HepG2 (cell line): Measurements from ENCODE around the gene CRIM1. TPM values are rescaled to one million over a fixed set of nuclear protein-coding genes. Genes with fewer than 3 reads are reported as not detected.

Experiments used
- ATAC-seq: fragments of 200-7000 bp; cut with Tn5 transposase; 3 replicates; pipeline ENCODE4 v1.9.1; 2020; ENCODE audit warnings: mild to moderate bottlenecking, moderate library complexity
- BruUV-seq: library from RNA; stranded (reverse); fragments of 400-500 nt; replicated peaks from 2 replicates; lab custom pipeline; 2021; lab: Mats Ljungman, UMichigan
- CTCF ChIA-PET: fragments of 300-600 bp; formaldehyde crosslinking; extraction: SDS; loops from one replicate; lab custom pipeline; 2021; ENCODE audit warnings: low total read pairs, inconsistent platforms, low intra/inter-chr PET ratio; lab: Yijun Ruan, JAX
- POLR2A ChIA-PET: fragments of 350-600 bp; sonication (Branson Sonifier 250); formaldehyde crosslinking; loops from one replicate; lab custom pipeline; 2020; ENCODE audit warnings: antibody characterized with exemption, inconsistent platforms; lab: Yijun Ruan, JAX
- DNase-seq: peaks from one replicate; pipeline ENCODE4 v3.0.0-alpha.2; 2015; ENCODE audit warnings: low spot score
- FAIRE-seq: peaks from 3 replicates; lab custom pipeline; 2011; peaks lifted over from hg19 to GRCh38; lab: Jason Lieb, UNC
- H2AFZ ChIP-seq: one replicate; pipeline ENCODE4 v1.6.1; 2011; ENCODE audit warnings: low read length, inconsistent platforms
- H3K27ac ChIP-seq: fragments of 300-600 bp; 3 replicates; pipeline ENCODE4 v1.8.0; 2011; ENCODE audit warnings: mixed run types, mild to moderate bottlenecking, mixed read lengths, low read length, inconsistent platforms; ENCODE audit not compliant: insufficient read depth; ENCODE audit errors: extremely low read length
- H3K27me3 ChIP-seq, 2 experiments: fragments of 200-600 bp in 1 of 2; 2 replicates in 1 of 2; 3 replicates in 1 of 2; pipeline versions ENCODE4 v1.6.0 to v1.8.0; 2011; ENCODE audit warnings: low read length in 2 of 2, mild to moderate bottlenecking in 2 of 2, moderate library complexity in 2 of 2, inconsistent platforms in 1 of 2; ENCODE audit not compliant: insufficient read depth in 2 of 2, control insufficient read depth in 1 of 2
- H3K36me3 ChIP-seq, 2 experiments: fragments of 200-600 bp in 1 of 2; replicated peaks in 1 of 2; 2 replicates in 1 of 2; 3 replicates in 1 of 2; pipeline versions ENCODE4 v1.5.1 to v1.8.0; 2011; ENCODE audit warnings: low read length in 2 of 2, inconsistent platforms in 1 of 2; ENCODE audit not compliant: insufficient read depth in 2 of 2, control insufficient read depth in 1 of 2
- H3K4me1 ChIP-seq: 2 replicates; pipeline ENCODE4 v1.5.1; 2012; ENCODE audit warnings: low read length, inconsistent platforms; ENCODE audit not compliant: insufficient read depth
- H3K4me2 ChIP-seq: 2 replicates; pipeline ENCODE4 v1.6.0; 2011; ENCODE audit warnings: low read depth, low read length, inconsistent platforms
- H3K4me3 ChIP-seq, 3 experiments: fragments of 200-600 bp in 1 of 3; sonication (generic), shearing (Covaris generic) in 1 of 3; replicated peaks in 1 of 3; 2 replicates each; pipeline ENCODE4 v1.5.1; 2011 to 2016; ENCODE audit warnings: low read length in 3 of 3, inconsistent platforms in 2 of 3, low read depth in 2 of 3, mild to moderate bottlenecking in 2 of 3, control low read depth in 1 of 3, mixed read lengths in 1 of 3; ENCODE audit not compliant: insufficient read depth in 1 of 3
- H3K79me2 ChIP-seq: one replicate; pipeline ENCODE4 v1.6.1; 2011; ENCODE audit warnings: low read length, inconsistent platforms; ENCODE audit not compliant: insufficient read depth
- H3K9ac ChIP-seq: 2 replicates; pipeline ENCODE4 v1.6.0; 2011; ENCODE audit warnings: mild to moderate bottlenecking, low read depth, low read length, inconsistent platforms; ENCODE audit not compliant: insufficient read depth
- H3K9me3 ChIP-seq: 2 replicates; pipeline ENCODE4 v1.5.1; 2012; ENCODE audit warnings: mild to moderate bottlenecking, low read length
- H4K20me1 ChIP-seq: 2 replicates; pipeline ENCODE4 v1.6.0; 2011; ENCODE audit warnings: inconsistent platforms, mild to moderate bottlenecking, low read length, moderate library complexity; ENCODE audit not compliant: insufficient read depth
- FOXO4 ChIP-seq: sonication (generic); formaldehyde crosslinking; conservative IDR thresholded peaks from 2 replicates; pipeline ENCODE4 v1.8.1; 2023; ENCODE audit warnings: missing genetic modification reagents
- HOMEZ ChIP-seq: IDR thresholded peaks from 2 replicates; pipeline ENCODE4 v1.6.1; 2016; ENCODE audit warnings: low read depth
- SOX13 ChIP-seq, 3 experiments: fragments of 450-650 bp in 1 of 3; sonication (generic) in 1 of 3; formaldehyde crosslinking in 1 of 3; IDR thresholded peaks in 2 of 3; conservative IDR thresholded peaks in 1 of 3; 2 replicates each; pipeline versions ENCODE4 v1.5.0 to v1.6.1; 2016 to 2020; ENCODE audit warnings: antibody characterized with exemption in 1 of 3, mild to moderate bottlenecking in 1 of 3, missing compliant biosample characterization in 1 of 3, missing genetic modification reagents in 1 of 3, moderate library complexity in 1 of 3
- SOX5 ChIP-seq: IDR thresholded peaks from 2 replicates; pipeline ENCODE4 v1.6.1; 2016; ENCODE audit warnings: borderline replicate concordance
- WGBS: methylation state at CpG from one replicate; pipeline ENCODE4 v1.1.6; 2017; ENCODE audit warnings: low lambda C conversion rate; 5-methylcytosine and 5-hydroxymethylcytosine counted together
- in situ Hi-C: cut with HindIII; loops from 2 replicates; pipeline ENCODE4 v1.10.0; 2017; ENCODE audit warnings: low pct_unique_long_range_greater_than_20kb; ENCODE audit not compliant: extremely low pct_ligation_motif_present
- intact Hi-C: fragments of 100-400 bp; cut with micrococcal nuclease; formaldehyde crosslinking; loops from one replicate; pipeline ENCODE4 v1.10.0; 2022; ENCODE audit not compliant: unreplicated experiment
- polyA plus RNA-seq, 8 experiments: library from polyadenylated mRNA; depleted of rRNA in 3 of 8; stranded (reverse) in 7 of 8; unstranded in 1 of 8; fragments of >200 nt; fragmentation: Illumina TruSeq in 4 of 8; extraction: Trizol in 4 of 8; gene quantifications; 2 replicates each; pipeline versions ENCODE4 v1.2.1 to v1.2.3, GENCODE V29; 2011 to 2016; ENCODE audit warnings: low read depth in 4 of 8, missing spikeins in 1 of 8, mixed read lengths in 1 of 8; ENCODE audit not compliant: insufficient read depth in 1 of 8
- total RNA-seq, 5 experiments: library from RNA; depleted of rRNA; stranded (reverse); fragments of >200 nt; fragmentation: Illumina TruSeq; extraction: Trizol; gene quantifications; 2 replicates each; pipeline ENCODE4 v1.2.3, GENCODE V29; 2016; ENCODE audit warnings: low read depth in 1 of 5
- TF ChIP-seq, protein P1 (sequence below): sonication (generic); formaldehyde crosslinking; IDR thresholded peaks from one replicate; pipeline ENCODE4 v1.5.1; 2020; ENCODE audit warnings: mild to moderate bottlenecking, missing genetic modification reagents; ENCODE audit errors: not compliant biosample characterization

CRIM1 gene
- total and polyA plus RNA-seq, 2 of the 13 experiments (the other 11 are each of a cell fraction or from before 2014, with no cell fraction given), result 39.1 to 69.9 TPM

DNA sequence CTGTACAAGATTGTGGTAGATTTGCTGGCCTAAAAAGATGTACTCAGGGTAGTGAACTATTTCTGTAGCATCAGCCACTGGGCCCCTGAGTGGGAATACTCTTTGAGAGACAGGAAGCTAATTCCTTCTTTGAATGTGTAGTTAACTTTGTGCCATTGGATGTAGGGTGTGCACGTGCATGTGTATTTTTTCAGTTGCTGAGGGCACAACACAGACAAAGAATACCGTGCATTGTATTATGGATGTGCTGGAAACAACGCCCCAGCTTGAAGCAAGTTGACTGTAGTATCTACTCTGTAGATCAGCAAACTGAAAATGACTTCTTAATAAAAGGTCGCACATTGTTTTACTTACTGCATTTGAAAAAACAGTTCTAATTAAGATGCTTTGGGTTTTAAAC is 14.1 kb downstream of the CRIM1 start:
- Histone ChIP-seq H3K36me3 (peaks cover 5% of the 10 kb centered on the region in 2 experiments; a peak in 4 of 5 replicates), H3K4me1 (peaks cover 96% of the 10 kb centered on the region), H3K79me2 (peaks cover 100% of the 10 kb centered on the region), H2AFZ (no peak overlapping the region), H3K27ac (peak overlapping the region; percentile 57), H3K9me3 (no peaks in the 10 kb centered on the region), H3K4me3 (no peak overlapping the region), H3K4me2 (no peak overlapping the region), H4K20me1 (peaks cover 64% of the 10 kb centered on the region), H3K9ac (no peak overlapping the region), H3K27me3 (no peaks in the 10 kb centered on the region)
- peak; percentile 12; the same call in 1 of the 2 replicates for TF ChIP-seq SOX5 (CRISPR knock-in tag)
- TF ChIP-seq SOX13 (IDR thresholded peaks at IDR 0.05), result no peak
- peak in 1 of 2 experiments; percentile 58; a peak in 1 of 4 replicates for TF ChIP-seq SOX13 (CRISPR knock-in tag; conservative IDR thresholded peaks at IDR 0.05 in 1 of 2, IDR thresholded peaks at IDR 0.05 in 1 of 2)
- no peak for TF ChIP-seq HOMEZ (CRISPR knock-in tag)
- FAIRE-seq (no peak), ATAC-seq (no peak), DNase-seq (no peak)
- ChIA-PET CTCF (no interaction called here), POLR2A (no interaction called here)
- intact Hi-C loops (loop anchor here (5.0 kb wide), 1 partner anchor 133 kb away; no protein-coding TSS in a partner anchor), in situ Hi-C loops (no loop called here)
- WGBS, result 64% methylated on average over 4 of the region's 4 CpGs
- BruUV-seq, result no TSS peak

DNA sequence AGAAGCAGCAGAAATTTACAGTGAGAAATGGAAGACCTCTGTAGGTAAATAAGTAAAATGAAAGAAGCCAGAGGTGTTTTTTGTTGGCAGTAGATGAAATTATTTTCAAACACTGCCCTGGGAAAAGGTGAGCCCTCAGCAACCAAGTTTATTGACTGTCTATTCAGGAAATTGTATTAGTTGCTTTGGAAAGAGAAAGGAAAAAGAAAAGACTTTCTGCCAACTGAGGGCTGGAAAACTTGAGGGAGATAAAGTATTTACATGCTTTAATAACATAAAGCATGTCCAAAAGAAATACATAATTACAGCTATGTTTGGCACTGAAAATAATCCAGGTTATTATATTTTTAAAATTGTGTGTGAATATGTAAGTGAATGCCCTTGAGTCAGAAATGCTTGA is 14.7 kb downstream of the CRIM1 start:
- ATAC-seq (no peak), DNase-seq (no peak), FAIRE-seq (no peak)
- Histone ChIP-seq H3K9me3 (no peaks in the 10 kb centered on the region), H3K27ac (peak overlapping the region; percentile 57), H3K9ac (no peak overlapping the region), H3K4me1 (peaks cover 100% of the 10 kb centered on the region), H2AFZ (no peak overlapping the region), H4K20me1 (peaks cover 60% of the 10 kb centered on the region), H3K4me3 (no peak overlapping the region), H3K79me2 (peaks cover 100% of the 10 kb centered on the region), H3K36me3 (peaks cover 5% of the 10 kb centered on the region in 2 experiments; a peak in 4 of 5 replicates), H3K4me2 (peak overlapping the region; percentile 36; the same call in 1 of the 2 replicates), H3K27me3 (no peaks in the 10 kb centered on the region)
- intact Hi-C loops (loop anchor here (5.0 kb wide), 1 partner anchor 132 kb away; no protein-coding TSS in a partner anchor), in situ Hi-C loops (no loop called here)
- POLR2A ChIA-PET, result no interaction called here
- CTCF ChIA-PET, result no interaction called here
- BruUV-seq, result no TSS peak
- TF ChIP-seq FOXO4 (CRISPR knock-in tag), result no peak
- TF ChIP-seq, protein P1, sequence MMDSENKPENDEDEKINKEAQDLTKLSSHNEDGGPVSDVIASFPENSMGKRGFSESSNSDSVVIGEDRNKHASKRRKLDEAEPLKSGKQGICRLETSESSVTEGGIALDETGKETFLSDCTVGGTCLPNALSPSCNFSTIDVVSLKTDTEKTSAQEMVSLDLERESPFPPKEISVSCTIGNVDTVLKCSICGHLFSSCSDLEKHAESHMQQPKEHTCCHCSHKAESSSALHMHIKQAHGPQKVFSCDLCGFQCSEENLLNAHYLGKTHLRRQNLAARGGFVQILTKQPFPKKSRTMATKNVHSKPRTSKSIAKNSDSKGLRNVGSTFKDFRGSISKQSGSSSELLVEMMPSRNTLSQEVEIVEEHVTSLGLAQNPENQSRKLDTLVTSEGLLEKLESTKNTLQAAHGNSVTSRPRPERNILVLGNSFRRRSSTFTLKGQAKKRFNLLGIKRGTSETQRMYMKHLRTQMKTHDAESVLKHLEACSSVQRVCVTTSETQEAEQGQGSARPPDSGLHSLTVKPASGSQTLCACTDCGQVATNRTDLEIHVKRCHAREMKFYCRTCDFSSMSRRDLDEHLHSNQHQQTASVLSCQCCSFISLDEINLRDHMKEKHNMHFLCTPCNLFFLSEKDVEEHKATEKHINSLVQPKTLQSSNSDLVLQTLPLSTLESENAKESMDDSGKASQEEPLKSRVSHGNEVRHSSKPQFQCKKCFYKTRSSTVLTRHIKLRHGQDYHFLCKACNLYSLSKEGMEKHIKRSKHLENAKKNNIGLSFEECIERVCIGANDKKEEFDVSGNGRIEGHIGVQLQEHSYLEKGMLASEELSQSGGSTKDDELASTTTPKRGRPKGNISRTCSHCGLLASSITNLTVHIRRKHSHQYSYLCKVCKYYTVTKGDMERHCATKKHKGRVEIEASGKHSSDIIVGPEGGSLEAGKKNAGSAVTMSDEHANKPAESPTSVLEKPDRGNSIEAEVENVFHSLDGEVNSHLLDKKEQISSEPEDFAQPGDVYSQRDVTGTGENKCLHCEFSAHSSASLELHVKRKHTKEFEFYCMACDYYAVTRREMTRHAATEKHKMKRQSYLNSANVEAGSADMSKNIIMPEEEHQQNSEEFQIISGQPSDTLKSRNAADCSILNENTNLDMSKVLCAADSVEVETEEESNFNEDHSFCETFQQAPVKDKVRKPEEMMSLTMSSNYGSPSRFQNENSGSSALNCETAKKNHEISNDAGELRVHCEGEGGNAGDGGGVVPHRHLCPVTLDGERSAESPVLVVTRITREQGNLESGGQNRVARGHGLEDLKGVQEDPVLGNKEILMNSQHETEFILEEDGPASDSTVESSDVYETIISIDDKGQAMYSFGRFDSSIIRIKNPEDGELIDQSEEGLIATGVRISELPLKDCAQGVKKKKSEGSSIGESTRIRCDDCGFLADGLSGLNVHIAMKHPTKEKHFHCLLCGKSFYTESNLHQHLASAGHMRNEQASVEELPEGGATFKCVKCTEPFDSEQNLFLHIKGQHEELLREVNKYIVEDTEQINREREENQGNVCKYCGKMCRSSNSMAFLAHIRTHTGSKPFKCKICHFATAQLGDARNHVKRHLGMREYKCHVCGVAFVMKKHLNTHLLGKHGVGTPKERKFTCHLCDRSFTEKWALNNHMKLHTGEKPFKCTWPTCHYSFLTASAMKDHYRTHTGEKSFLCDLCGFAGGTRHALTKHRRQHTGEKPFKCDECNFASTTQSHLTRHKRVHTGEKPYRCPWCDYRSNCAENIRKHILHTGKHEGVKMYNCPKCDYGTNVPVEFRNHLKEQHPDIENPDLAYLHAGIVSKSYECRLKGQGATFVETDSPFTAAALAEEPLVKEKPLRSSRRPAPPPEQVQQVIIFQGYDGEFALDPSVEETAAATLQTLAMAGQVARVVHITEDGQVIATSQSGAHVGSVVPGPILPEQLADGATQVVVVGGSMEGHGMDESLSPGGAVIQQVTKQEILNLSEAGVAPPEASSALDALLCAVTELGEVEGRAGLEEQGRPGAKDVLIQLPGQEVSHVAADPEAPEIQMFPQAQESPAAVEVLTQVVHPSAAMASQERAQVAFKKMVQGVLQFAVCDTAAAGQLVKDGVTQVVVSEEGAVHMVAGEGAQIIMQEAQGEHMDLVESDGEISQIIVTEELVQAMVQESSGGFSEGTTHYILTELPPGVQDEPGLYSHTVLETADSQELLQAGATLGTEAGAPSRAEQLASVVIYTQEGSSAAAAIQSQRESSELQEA (CRISPR knock-in tag), result no peak
